OCI-LY7 (cell line): ENCODE results near the gene CRTC1. TPM values are rescaled to one million over a fixed set of nuclear protein-coding genes. Genes with fewer than 3 reads are reported as not detected.

ENCODE experiments used
- BruUV-seq: library from RNA; stranded (reverse); fragments of 400-500 nt; replicated peaks from 2 replicates; lab custom pipeline; 2021; lab: Mats Ljungman, UMichigan
- CTCF ChIA-PET: fragments of 300-600 bp; sonication (Branson Sonifier 250); formaldehyde crosslinking; loops from one replicate; lab custom pipeline; 2022; ENCODE audit warnings: antibody characterized with exemption; ENCODE audit not compliant: unreplicated experiment; lab: Charles Lee
- POLR2A ChIA-PET: fragments of 300-600 bp; sonication (Branson Sonifier 250); formaldehyde crosslinking; loops from one replicate; lab custom pipeline; 2022; ENCODE audit warnings: antibody characterized with exemption; lab: Charles Lee
- DNase-seq: peaks from one replicate; pipeline ENCODE4 v3.0.0-alpha.2; 2015; ENCODE audit warnings: low spot score
- H2AFZ ChIP-seq: fragments of 200-600 bp; sonication (generic), shearing (Covaris generic); 2 replicates; pipeline ENCODE4 v1.6.1; 2014; ENCODE audit warnings: mild to moderate bottlenecking, antibody characterized with exemption, low read length, moderate library complexity
- H3K27ac ChIP-seq: fragments of 200-600 bp; sonication (generic); 2 replicates; pipeline ENCODE4 v1.5.1; 2014; ENCODE audit warnings: mixed run types, low read depth, mild to moderate bottlenecking, moderate library complexity, low read length, inconsistent platforms; ENCODE audit not compliant: poor library complexity, severe bottlenecking
- H3K36me3 ChIP-seq: fragments of 200-600 bp; sonication (generic); 2 replicates; pipeline ENCODE4 v1.6.1; 2014; ENCODE audit warnings: mild to moderate bottlenecking, antibody characterized with exemption, low read length, moderate library complexity, mixed read lengths; ENCODE audit not compliant: insufficient read depth
- H3K4me1 ChIP-seq: fragments of 200-600 bp; sonication (generic); 2 replicates; pipeline ENCODE4 v1.5.1; 2014; ENCODE audit warnings: mild to moderate bottlenecking, low read length; ENCODE audit not compliant: insufficient read depth, poor library complexity, severe bottlenecking
- H3K4me2 ChIP-seq: fragments of 200-600 bp; sonication (generic); 2 replicates; pipeline ENCODE4 v1.6.1; 2014; ENCODE audit warnings: mild to moderate bottlenecking, low read length
- H3K4me3 ChIP-seq: fragments of 200-600 bp; sonication (generic); 2 replicates; pipeline ENCODE4 v1.5.1; 2014; ENCODE audit warnings: mild to moderate bottlenecking, low read depth, low read length; ENCODE audit not compliant: poor library complexity, severe bottlenecking
- H3K79me2 ChIP-seq: fragments of 200-600 bp; sonication (generic); 2 replicates; pipeline ENCODE4 v1.6.1; 2016; ENCODE audit warnings: low read depth, mild to moderate bottlenecking, low read length, moderate library complexity, mixed read lengths; ENCODE audit not compliant: insufficient read depth
- H3K9me2 ChIP-seq: fragments of 200-600 bp; sonication (generic); 2 replicates; pipeline ENCODE4 v1.6.1; 2016; ENCODE audit warnings: mild to moderate bottlenecking, low read length, mixed read lengths; ENCODE audit not compliant: insufficient read depth
- H3K9me3 ChIP-seq: fragments of 200-600 bp; sonication (generic); 2 replicates; pipeline ENCODE4 v1.6.1; 2014; ENCODE audit warnings: mild to moderate bottlenecking, mixed run types, low read length, mixed read lengths
- H4K20me1 ChIP-seq: fragments of 200-600 bp; sonication (generic); 2 replicates; pipeline ENCODE4 v1.6.1; 2014; ENCODE audit warnings: mild to moderate bottlenecking, antibody characterized with exemption, low read length, moderate library complexity, mixed read lengths; ENCODE audit not compliant: insufficient read depth
- CTCF ChIP-seq: fragments of 200-600 bp; sonication (generic); conservative IDR thresholded peaks from 2 replicates; pipeline ENCODE4 v1.5.1; 2014; ENCODE audit warnings: mild to moderate bottlenecking, antibody characterized with exemption, low read length, moderate library complexity, mixed read lengths
- EZH2phosphoT487 ChIP-seq: fragments of 200-600 bp; sonication (generic); IDR thresholded peaks from 2 replicates; pipeline ENCODE4 v1.6.1; 2018; ENCODE audit warnings: low read depth, borderline replicate concordance, mild to moderate bottlenecking, mixed run types, antibody characterized with exemption, low read length, moderate library complexity, mixed read lengths
- intact Hi-C: fragments of 100-400 bp; cut with micrococcal nuclease; formaldehyde crosslinking; loops from one replicate; pipeline ENCODE4 v1.10.0; 2022; ENCODE audit not compliant: unreplicated experiment
- total RNA-seq, 2 experiments: library from RNA; depleted of rRNA in 1 of 2; stranded (reverse); fragments of >200 nt in 1 of 2; shearing (Covaris generic) in 1 of 2; gene quantifications; 2 replicates each; pipeline ENCODE4 v1.2.3, GENCODE V29; 2014 to 2022

CRTC1 gene
- total RNA-seq, 2 experiments from 2014 or later = 4.1 to 10.3 TPM

- intact Hi-C loops = no loop called here
- no peak overlapping the region for H3K4me2 ChIP-seq
- TF ChIP-seq CTCF (no peak), EZH2phosphoT487 (no peak)
- no peaks in the 10 kb centered on the region for H3K36me3 ChIP-seq
- no TSS peak for BruUV-seq
- ChIA-PET POLR2A (no interaction called here), CTCF (no interaction called here)
- H3K27ac ChIP-seq = no peak overlapping the region
- no peak overlapping the region for H2AFZ ChIP-seq
- no peaks in the 10 kb centered on the region for H4K20me1 ChIP-seq
- no peaks in the 10 kb centered on the region for H3K9me3 ChIP-seq
- H3K4me1 ChIP-seq = no peaks in the 10 kb centered on the region
- no peaks in the 10 kb centered on the region for H3K9me2 ChIP-seq
- DNase-seq = no peak
- no peak overlapping the region for H3K4me3 ChIP-seq
- H3K79me2 ChIP-seq = no peaks in the 10 kb centered on the region
These were observed 30.2 kb downstream of the CRTC1 start for GRCh38 chr19:18713550-18714117.

- no peak overlapping the region for H3K4me2 ChIP-seq
- intact Hi-C loops = no loop called here
- no peaks in the 10 kb centered on the region for H3K79me2 ChIP-seq
- BruUV-seq = no TSS peak
- no peak overlapping the region for H2AFZ ChIP-seq
- no peaks in the 10 kb centered on the region for H3K9me2 ChIP-seq
- H3K4me1 ChIP-seq = no peaks in the 10 kb centered on the region
- no peaks in the 10 kb centered on the region for H4K20me1 ChIP-seq
- CTCF ChIA-PET = no interaction called here
- H3K36me3 ChIP-seq = no peaks in the 10 kb centered on the region
- H3K9me3 ChIP-seq = no peaks in the 10 kb centered on the region
- DNase-seq = no peak
- H3K27ac ChIP-seq = no peak overlapping the region
- no peak overlapping the region for H3K4me3 ChIP-seq
- POLR2A ChIA-PET = no interaction called here
- TF ChIP-seq EZH2phosphoT487 (no peak), CTCF (no peak)
These were observed 31.9 kb downstream of the CRTC1 start for GRCh38 chr19:18715416-18715815.

- no peak for DNase-seq
- H2AFZ ChIP-seq = no peak overlapping the region
- H3K4me3 ChIP-seq = no peak overlapping the region
- no TSS peak for BruUV-seq
- no peaks in the 10 kb centered on the region for H3K9me2 ChIP-seq
- H3K79me2 ChIP-seq = no peaks in the 10 kb centered on the region
- no peak overlapping the region for H3K27ac ChIP-seq
- H3K9me3 ChIP-seq = no peaks in the 10 kb centered on the region
- no peak for TF ChIP-seq CTCF
- TF ChIP-seq EZH2phosphoT487 = no peak
- H3K36me3 ChIP-seq = no peaks in the 10 kb centered on the region
- ChIA-PET POLR2A (no interaction called here), CTCF (no interaction called here)
- no peak overlapping the region for H3K4me2 ChIP-seq
- intact Hi-C loops = no loop called here
- no peaks in the 10 kb centered on the region for H4K20me1 ChIP-seq
- no peaks in the 10 kb centered on the region for H3K4me1 ChIP-seq
These were observed 33.4 kb downstream of the CRTC1 start for GRCh38 chr19:18716857-18717256.
